DND-41 (cell line): ENCODE measurements around the gene BBS7.

Experiments
- EZH2 ChIP-seq: IDR thresholded peaks from 3 replicates; pipeline ENCODE4 v1.6.1; 2012; ENCODE audit warnings: borderline replicate concordance, low read depth, mild to moderate bottlenecking, moderate library complexity, low read length, inconsistent platforms; ENCODE audit not compliant: severe bottlenecking
- TF ChIP-seq, protein P1 (sequence below): IDR thresholded peaks from 2 replicates; pipeline ENCODE4 v1.5.1; 2012; ENCODE audit warnings: borderline replicate concordance, low read length, moderate library complexity, mild to moderate bottlenecking; ENCODE audit not compliant: poor library complexity, severe bottlenecking; ENCODE audit errors: extremely low read depth

DNA sequence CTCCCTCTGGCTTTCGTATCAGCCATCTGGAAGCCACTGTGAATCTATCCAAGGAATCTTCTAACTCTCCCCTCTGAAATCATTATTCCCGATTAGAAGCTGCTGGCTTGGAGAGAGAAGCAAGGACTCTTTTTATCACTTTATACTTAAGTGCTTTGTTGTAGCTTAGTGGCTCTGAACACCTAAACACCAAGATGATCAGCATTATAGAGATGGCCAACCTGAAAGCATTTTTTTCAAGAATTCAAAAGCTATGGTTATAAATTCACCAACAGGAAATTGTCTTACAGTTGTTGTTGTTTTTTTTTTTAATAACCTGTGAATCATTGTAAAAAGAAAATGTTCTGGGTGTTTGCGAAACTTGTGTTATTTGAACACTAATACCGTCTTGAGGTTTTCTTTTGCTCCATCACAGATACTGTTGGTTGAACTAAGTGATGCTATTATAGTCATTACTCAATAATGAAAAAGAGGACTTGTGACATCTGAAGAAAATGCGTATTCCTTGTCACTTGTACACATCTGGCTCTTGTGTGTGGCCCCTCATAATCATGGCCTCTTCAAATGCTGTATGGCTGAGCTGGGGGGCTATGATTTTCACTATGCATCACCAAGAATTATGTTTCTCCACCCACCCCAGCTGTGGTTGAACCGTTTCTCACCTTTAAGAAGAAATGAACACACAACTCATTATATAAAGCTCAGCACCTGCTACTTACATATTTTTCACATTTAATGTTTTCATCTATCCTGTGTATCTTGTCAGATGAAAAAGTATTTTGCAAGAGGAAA lies 93.5 kb downstream of the BBS7 start:
- TF ChIP-seq, protein P1, sequence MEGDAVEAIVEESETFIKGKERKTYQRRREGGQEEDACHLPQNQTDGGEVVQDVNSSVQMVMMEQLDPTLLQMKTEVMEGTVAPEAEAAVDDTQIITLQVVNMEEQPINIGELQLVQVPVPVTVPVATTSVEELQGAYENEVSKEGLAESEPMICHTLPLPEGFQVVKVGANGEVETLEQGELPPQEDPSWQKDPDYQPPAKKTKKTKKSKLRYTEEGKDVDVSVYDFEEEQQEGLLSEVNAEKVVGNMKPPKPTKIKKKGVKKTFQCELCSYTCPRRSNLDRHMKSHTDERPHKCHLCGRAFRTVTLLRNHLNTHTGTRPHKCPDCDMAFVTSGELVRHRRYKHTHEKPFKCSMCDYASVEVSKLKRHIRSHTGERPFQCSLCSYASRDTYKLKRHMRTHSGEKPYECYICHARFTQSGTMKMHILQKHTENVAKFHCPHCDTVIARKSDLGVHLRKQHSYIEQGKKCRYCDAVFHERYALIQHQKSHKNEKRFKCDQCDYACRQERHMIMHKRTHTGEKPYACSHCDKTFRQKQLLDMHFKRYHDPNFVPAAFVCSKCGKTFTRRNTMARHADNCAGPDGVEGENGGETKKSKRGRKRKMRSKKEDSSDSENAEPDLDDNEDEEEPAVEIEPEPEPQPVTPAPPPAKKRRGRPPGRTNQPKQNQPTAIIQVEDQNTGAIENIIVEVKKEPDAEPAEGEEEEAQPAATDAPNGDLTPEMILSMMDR = no peak
- TF ChIP-seq EZH2 = no peak
